GM12892 (cell line): ENCODE results near the gene HSPA9.

Source experiments
- DNase-seq: peaks from one replicate; pipeline ENCODE4 v3.0.0; 2011; ENCODE audit not compliant: insufficient read length
- FAIRE-seq: peaks from 2 replicates; lab custom pipeline; 2011; peaks lifted over from hg19 to GRCh38; lab: Jason Lieb, UNC
- POLR2A ChIP-seq: IDR thresholded peaks from 2 replicates; pipeline ENCODE4 v1.6.1; 2011; ENCODE audit warnings: low read depth, low read length, control low read depth
- POLR2AphosphoS5 ChIP-seq: IDR thresholded peaks from 2 replicates; pipeline ENCODE4 v1.6.1; 2011; ENCODE audit warnings: low read depth, low read length, control low read depth
- TAF1 ChIP-seq: IDR thresholded peaks from 2 replicates; pipeline ENCODE4 v1.6.1; 2011; ENCODE audit warnings: low read depth, mild to moderate bottlenecking, control low read depth, low read length, borderline replicate concordance

Gene HSPA9

DNA sequence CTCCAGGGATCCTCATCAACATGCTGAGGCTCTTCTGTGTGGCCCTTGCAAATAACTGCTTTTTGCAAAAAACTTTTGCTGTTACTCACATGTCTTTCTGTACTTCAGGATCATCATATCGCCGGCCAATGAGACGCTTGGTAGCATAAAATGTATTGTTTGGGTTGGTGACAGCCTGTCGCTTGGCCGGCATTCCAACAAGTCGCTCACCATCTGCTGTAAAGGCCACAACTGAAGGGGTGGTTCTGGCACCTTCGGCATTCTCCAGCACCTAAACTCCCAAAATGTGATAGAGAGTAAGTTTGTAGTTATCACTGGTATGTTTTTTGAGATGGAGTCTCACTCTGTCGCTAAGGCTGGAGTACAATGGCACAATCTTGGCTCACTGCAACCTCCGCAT, 4.3 kb downstream of the HSPA9 start:
- no peak for FAIRE-seq
- DNase-seq, result no peak
- TF ChIP-seq TAF1 (no peak), POLR2A (no peak)

DNA sequence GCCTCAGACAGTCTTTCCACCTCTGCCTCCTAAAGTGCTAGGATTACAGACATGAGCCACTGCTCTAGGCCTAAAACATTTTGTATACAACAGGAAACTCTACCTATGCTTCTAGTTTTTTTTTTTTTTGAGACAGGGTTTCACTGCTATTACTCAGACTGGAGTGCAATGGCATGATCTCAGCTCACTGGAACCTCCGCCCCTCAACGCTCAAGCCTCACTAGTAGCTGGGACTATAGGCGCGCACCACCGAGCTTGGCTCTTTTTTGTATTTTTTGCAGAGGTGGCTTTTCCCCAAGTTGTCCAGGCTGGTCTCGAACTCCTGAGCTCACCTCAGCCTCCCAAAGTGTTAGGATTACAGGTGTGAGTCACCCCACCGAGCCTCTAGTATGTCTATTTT, 5.4 kb downstream of the HSPA9 start:
- TF ChIP-seq TAF1 (no peak), POLR2A (no peak), POLR2AphosphoS5 (no peak)

DNA sequence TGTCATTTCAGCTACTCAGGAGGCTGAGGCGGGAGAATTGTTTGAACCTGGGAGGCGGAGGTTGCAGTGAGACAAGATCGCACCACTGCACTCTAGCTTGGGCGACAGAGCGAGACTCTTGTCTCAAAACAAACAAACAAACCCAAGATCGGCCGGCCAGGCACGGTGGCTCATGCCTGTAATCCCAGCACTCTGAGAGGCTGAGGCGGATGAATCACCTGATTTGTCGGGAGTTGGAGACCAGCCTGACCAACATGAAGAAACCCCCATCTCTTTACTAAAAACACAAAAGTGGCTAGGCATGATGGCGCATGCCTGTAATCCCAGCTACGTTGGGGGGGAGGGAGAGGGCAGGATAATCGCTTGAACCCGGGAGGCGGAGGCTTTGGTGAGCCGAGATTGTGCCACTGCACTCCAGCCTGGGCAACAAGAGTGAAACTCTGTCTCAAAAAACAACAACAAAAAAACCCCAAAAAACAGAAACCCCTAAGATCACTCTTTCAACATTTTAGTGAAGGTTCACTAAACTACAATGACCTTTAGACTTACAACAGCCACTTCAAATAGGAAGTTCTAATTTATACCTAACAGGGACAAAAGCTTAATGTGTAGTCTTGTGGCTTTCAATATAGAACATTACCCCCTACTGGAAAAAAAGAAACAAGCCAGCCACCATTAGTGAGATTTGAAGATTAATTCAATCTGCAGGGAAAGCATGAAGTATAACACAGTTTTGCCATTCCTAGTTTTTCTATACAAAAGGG, 7.0 kb downstream of the HSPA9 start:
- no peak for DNase-seq
- TF ChIP-seq TAF1, result no peak
- TF ChIP-seq POLR2AphosphoS5, result no peak
- no peak for TF ChIP-seq POLR2A
- no peak for FAIRE-seq

More for the DNA sequence above, 5.4 kb downstream of the HSPA9 start:
- FAIRE-seq (no peak), DNase-seq (no peak)

DNA sequence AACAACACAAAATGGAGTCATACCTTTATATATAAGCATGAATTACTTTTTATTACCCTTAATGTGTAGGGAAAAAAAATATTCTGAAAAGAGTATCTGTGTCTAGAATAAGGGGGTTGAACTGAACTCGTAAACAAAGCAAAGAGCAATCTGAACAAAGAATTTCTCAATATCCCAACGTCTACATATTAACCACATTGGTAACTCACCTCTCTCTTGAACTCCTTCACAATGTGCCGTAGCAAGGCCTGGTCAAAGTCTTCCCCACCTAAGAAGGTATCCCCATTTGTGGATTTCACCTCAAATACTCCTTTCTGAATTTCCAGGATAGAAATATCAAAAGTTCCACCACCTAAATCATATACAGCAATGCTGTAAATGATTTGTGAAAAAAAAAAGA, 8.4 kb downstream of the HSPA9 start:
- TF ChIP-seq POLR2A (no peak), TAF1 (no peak), POLR2AphosphoS5 (no peak)
- FAIRE-seq, result no peak
- DNase-seq, result no peak

DNA sequence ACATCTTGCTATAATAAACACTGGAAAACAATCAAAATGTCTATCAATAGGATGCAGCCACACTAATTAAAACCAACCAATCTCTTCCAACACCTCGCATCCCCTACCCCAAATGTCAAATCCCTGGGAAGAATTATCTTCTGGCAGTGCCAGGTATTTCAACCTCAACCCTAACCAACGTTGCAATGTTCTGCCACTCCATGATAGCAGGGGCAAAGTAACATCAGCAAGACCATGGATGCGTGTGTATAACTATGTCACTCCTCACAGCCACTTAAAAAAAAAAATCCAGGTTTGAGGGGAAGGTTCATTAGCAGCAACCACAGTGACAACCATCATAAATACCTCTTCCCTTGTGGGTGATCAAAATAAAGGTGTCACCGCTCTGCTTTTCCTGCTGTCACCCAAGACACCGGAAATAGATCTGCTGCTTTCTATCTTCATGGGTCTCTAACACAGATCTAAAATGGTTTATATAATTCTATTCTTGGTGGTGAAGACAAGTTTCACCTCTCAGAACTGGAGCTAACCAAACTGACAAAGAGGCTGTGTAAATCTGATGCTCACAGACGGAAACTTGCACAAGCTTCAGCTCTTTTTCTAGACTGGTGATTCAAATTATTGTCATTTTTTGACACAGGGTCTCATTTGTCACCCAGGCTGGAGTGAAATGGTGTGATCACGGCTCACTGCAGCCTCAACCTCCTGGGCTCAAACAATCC, 9.9 kb downstream of the HSPA9 start:
- DNase-seq (no peak), FAIRE-seq (no peak)
- TF ChIP-seq POLR2AphosphoS5 (0 out of 2 replicates have a peak, but pooled peaks have one; percentile 18), POLR2A (no peak)

DNA sequence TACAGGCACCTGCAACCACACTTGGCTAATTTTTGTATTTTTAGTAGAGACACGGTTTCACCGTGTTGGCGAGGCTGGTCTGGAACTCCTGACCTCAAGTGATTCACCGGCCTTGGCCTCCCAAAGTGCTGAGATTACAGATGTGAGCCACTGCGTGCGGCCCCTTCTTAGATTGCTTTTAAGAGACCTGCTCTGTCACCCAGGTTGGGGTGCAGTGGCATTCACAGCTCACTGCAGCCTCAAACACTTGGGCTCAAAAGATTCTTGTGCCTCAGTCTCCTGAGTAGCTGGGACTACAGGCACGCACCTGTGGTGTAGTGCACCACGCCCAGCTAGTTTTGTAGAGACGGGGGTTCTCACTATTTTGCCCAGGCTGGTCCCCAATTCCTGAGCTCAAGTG, 11.0 kb downstream of the HSPA9 start:
- DNase-seq (no peak), FAIRE-seq (no peak)
- no peak for TF ChIP-seq TAF1
- no peak for TF ChIP-seq POLR2AphosphoS5
- no peak for TF ChIP-seq POLR2A

DNA sequence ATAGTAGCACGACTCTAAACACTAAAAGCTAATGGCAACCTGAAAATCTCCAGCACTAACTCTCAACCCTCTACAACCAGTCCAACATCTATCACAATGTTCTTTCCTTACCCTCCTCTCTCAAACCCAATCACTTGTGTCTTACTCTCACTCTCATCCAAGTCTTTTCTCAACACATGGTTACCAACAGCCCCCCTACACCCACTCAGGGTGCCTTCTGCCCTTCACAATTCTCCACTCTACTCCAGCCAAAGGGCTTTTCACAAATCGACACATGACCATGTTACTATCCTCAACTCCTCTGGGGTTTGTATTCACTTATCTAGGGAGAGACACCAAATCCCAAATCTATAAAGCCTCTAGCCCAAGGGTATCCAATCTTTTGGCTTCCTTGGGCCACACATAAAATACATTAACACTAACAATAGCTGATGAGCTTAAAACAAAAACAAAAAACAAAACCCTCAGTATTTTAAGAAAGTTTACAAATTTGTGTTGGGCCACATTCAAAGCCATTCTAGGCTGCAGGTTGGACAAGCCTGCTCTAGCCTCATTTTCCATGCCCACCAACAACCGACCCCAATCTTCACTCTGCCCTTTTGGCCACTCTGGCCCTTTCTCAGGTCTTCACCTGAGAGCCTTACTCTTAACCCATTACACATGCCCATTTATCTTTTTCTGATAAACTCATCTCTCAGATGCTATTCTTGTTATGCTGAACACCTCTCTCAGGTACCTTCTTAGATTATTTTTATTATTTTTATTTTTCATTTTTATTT, 11.7 kb downstream of the HSPA9 start:
- FAIRE-seq, result no peak
- TF ChIP-seq POLR2AphosphoS5 (no peak), TAF1 (no peak), POLR2A (no peak)
- no peak for DNase-seq

DNA sequence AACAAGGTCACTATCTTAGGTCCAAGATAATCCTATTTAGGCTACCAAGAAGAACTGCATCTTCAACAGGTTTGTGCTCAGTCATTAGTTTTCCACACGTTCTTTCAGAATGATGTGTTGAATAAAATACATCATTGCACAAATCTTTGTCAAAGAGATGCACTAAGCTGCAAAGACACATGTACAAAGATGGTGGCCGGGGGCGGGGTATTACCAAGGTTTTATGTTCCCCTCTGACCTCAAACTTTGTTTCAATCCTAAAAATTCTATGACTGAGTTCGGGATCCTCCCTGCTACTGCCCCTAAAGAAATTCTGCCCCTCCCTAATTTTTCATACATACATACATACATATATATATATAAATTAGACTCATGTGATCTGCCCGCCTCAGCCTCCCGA, 14.2 kb downstream of the HSPA9 start:
- DNase-seq, result no peak
- TF ChIP-seq POLR2A (no peak), TAF1 (no peak), POLR2AphosphoS5 (no peak)
- no peak for FAIRE-seq

DNA sequence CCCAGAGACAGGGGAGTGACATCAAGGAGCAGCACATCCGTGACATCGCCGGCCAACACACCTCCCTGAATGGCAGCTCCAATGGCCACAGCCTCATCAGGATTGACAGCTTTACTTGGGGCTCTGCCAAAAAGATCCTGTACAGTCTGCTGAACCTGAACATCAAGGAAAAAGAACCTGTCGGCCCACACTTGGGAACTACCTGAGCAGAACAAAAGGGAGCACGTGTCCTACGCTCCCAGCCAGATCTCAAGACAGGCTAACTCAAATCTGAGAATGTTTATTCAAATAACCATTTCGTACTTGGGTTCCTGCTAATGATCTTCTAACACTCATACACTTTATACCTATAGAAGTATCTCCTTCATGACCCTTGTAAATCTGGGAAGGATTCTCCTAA, 15.3 kb downstream of the HSPA9 start:
- no peak for FAIRE-seq
- DNase-seq, result no peak
- TF ChIP-seq POLR2A, result no peak
- TF ChIP-seq TAF1, result no peak
- no peak; the same call in 1 of the 2 replicates for TF ChIP-seq POLR2AphosphoS5

DNA sequence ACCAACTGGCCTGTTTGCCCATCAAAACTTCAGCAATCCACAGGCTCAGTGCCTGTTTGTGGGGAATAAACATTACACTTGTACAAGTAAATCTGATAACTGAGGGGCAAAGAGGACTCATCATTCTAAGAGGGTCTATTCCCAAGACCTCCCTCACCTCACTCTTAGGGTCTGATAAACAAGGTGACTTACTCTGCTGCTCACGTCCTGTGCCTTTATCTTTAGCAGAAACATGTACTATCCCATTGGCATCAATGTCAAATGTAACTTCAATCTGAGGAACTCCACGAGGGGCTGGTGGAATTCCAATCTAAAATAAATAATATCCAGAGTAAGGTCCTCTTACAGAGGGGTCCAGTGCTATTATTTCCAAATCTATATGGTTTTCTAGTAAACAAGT, 17.5 kb downstream of the HSPA9 start:
- no peak for FAIRE-seq
- DNase-seq, result no peak
- TF ChIP-seq POLR2AphosphoS5 (no peak), POLR2A (no peak; the same call in 1 of the 2 replicates), TAF1 (no peak)

DNA sequence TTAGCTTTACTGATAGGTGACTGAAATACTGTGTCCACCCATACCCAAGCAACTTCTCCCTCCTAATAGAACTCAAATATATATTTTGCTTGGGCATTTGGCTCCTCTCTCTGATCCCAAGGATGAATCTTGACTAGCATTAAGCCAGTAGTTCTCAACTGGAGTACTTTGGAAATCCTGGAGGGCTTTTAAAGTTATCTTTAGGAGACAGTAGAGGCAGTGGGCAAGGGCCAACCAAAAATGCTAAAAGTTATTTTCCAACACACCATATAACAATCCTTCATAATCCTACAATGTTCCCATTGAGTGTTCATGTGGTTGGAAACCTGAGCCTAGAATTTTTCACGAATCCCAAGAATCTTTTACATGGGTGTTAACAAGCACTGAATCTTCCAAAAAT, 21.1 kb downstream of the HSPA9 start:
- no peak for FAIRE-seq
- no peak for DNase-seq
- TF ChIP-seq POLR2A (no peak), TAF1 (no peak), POLR2AphosphoS5 (no peak)
